Adipocyte (in vitro differentiated cells): ENCODE data around the gene MIPOL1.

Experiments used
- DNase-seq: peaks from one replicate; pipeline ENCODE4 v3.0.0-alpha.2; 2015; ENCODE audit warnings: low read depth
- H3K27me3 ChIP-seq: replicated peaks from 2 replicates; pipeline ENCODE4 v1.7.0; 2013; ENCODE audit warnings: mild to moderate bottlenecking, low read length, moderate library complexity; ENCODE audit not compliant: control insufficient read depth, insufficient read depth
- H3K36me3 ChIP-seq: 2 replicates; pipeline ENCODE4 v1.7.0; 2013; ENCODE audit warnings: low read length, mild to moderate bottlenecking, moderate library complexity; ENCODE audit not compliant: control insufficient read depth, insufficient read depth, severe bottlenecking
- H3K4me1 ChIP-seq: 2 replicates; pipeline ENCODE4 v1.7.0; 2013; ENCODE audit warnings: mild to moderate bottlenecking, low read length, moderate library complexity; ENCODE audit not compliant: control insufficient read depth, insufficient read depth
- H3K4me3 ChIP-seq: 2 replicates; pipeline ENCODE4 v1.7.0; 2013; ENCODE audit warnings: mild to moderate bottlenecking, low read length, moderate library complexity
- H3K9ac ChIP-seq: 2 replicates; pipeline ENCODE4 v1.7.0; 2013; ENCODE audit warnings: mild to moderate bottlenecking, low read length, moderate library complexity
- H3K9me3 ChIP-seq: 2 replicates; pipeline ENCODE4 v1.7.0; 2013; ENCODE audit warnings: mild to moderate bottlenecking, low read length, moderate library complexity; ENCODE audit not compliant: control insufficient read depth

The MIPOL1 gene

GRCh38 chr14:37595809-37596621 lies 398.3 kb downstream of the MIPOL1 start:
- Histone ChIP-seq H3K4me3 (peak overlapping the region; percentile 20), H3K36me3 (no peaks in the 10 kb centered on the region), H3K9ac (no peak overlapping the region)

DNA sequence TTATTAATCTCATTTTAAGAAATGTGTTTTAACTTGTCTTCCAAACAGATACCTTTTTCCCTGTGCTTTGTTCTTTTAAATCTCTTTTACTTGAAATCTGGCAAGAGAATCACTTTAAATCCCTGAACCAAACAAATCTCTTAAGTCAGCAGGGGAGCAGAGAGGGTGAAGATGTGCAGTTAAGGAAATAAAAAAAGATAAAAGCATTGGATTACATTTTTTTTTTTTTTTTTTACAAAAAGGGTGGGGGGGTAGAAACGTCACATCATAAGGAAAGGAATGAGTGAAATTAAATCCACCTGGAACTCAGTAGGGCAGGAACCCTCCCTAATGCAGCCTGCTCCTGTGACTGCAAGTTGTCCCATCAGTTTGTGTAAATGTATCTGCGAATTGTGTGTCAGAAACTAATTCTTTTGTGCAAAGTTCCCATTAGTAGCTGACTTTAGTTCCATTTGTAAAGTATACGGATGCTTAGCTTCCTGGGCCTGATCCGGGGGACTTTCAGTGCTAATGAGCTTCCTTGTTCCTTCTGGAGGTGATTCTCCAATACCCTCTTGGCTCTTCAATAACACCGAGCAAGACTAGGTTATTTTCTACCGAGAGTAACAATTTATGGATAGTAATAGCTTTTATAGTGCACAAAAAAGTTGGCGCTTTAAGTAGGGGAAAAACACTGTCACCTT lies 399.2 kb downstream of the MIPOL1 start:
- Histone ChIP-seq H3K9ac (no peak overlapping the region), H3K4me3 (no peak overlapping the region), H3K36me3 (no peaks in the 10 kb centered on the region), H3K27me3 (peaks cover 84% of the 10 kb centered on the region), H3K4me1 (peaks cover 7% of the 10 kb centered on the region), H3K9me3 (peaks cover 9% of the 10 kb centered on the region)
- no peak for DNase-seq

More at GRCh38 chr14:37595809-37596621, 398.3 kb downstream of the MIPOL1 start:
- Histone ChIP-seq H3K9me3 (peaks cover 10% of the 10 kb centered on the region), H3K27me3 (peaks cover 82% of the 10 kb centered on the region), H3K4me1 (peaks cover 7% of the 10 kb centered on the region)
- DNase-seq, result peak; percentile 25

DNA sequence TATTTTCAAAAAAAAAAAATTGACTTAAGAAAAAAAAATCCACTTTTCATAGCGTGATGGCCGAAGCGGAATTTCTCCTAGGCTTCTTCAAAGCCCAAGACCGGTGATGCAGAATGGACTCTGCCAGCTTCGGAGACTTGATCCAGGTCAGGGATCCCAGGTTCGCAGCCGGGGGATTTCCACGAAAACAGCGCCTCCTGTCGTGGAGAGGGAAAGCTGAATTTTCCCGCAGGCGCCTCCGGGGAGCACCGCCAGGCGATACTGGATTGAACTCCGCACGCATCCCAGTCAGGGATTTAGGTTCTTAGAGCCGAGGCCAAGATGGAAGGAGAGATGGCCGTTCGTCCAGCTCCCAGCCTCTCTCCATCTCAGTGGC lies 399.8 kb downstream of the MIPOL1 start:
- Histone ChIP-seq H3K27me3 (peaks cover 84% of the 10 kb centered on the region), H3K36me3 (no peaks in the 10 kb centered on the region), H3K4me1 (peaks cover 7% of the 10 kb centered on the region), H3K9ac (no peak overlapping the region), H3K4me3 (no peak overlapping the region), H3K9me3 (peaks cover 6% of the 10 kb centered on the region)
- peak; percentile 31 for DNase-seq

- H3K9me3 ChIP-seq, result peaks cover 11% of the 10 kb centered on the region
- H3K27me3 ChIP-seq, result peaks cover 84% of the 10 kb centered on the region
- H3K4me1 ChIP-seq, result peaks cover 7% of the 10 kb centered on the region
- no peak overlapping the region for H3K9ac ChIP-seq
- peak overlapping the region; percentile 54 for H3K4me3 ChIP-seq
- no peak for DNase-seq
- H3K36me3 ChIP-seq, result no peaks in the 10 kb centered on the region
Observed at GRCh38 chr14:37597914-37598746, 400.4 kb downstream of the MIPOL1 start.

DNA sequence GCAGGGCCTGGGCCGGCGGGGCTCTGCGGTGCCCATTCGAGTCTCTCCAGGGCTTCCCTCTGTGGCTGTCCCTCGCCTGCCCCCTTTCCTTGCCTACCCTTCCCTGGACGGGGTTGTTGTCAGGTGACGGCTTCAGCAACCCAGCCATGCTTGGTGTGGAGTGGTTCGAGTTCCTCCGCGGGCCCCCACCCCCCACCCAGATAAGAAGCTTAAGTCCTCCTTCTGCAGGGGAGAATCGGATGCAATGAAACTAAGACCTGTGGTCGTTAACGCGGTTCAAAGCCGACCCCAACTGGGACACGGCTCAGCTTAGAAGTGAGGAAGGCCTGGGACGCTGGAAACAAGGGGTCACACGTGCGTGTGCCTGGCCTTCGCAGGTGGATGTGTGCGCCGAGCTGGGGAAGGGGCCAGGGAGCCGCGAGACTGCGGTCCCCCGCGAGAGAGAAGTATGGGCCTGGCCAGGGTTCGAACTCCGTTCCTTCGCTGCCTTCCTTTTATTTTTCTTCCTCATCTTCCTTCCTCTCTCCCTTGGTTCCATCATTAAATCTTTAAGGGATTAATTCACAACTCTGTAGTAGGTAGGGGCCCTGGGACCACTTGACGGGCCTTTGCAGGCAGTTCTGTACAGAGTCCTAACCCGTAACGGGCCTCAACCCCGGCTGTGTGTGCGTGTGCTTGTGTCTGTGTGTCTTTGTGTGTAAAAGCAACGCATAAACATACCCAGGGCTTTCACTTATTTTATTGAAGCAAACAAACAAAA lies 401.2 kb downstream of the MIPOL1 start:
- H3K27me3 ChIP-seq, result peaks cover 84% of the 10 kb centered on the region
- no peak for DNase-seq
- H3K4me1 ChIP-seq, result peaks cover 7% of the 10 kb centered on the region
- H3K9me3 ChIP-seq, result peaks cover 14% of the 10 kb centered on the region
- H3K4me3 ChIP-seq, result peak overlapping the region; percentile 37
- no peaks in the 10 kb centered on the region for H3K36me3 ChIP-seq
- no peak overlapping the region for H3K9ac ChIP-seq

DNA sequence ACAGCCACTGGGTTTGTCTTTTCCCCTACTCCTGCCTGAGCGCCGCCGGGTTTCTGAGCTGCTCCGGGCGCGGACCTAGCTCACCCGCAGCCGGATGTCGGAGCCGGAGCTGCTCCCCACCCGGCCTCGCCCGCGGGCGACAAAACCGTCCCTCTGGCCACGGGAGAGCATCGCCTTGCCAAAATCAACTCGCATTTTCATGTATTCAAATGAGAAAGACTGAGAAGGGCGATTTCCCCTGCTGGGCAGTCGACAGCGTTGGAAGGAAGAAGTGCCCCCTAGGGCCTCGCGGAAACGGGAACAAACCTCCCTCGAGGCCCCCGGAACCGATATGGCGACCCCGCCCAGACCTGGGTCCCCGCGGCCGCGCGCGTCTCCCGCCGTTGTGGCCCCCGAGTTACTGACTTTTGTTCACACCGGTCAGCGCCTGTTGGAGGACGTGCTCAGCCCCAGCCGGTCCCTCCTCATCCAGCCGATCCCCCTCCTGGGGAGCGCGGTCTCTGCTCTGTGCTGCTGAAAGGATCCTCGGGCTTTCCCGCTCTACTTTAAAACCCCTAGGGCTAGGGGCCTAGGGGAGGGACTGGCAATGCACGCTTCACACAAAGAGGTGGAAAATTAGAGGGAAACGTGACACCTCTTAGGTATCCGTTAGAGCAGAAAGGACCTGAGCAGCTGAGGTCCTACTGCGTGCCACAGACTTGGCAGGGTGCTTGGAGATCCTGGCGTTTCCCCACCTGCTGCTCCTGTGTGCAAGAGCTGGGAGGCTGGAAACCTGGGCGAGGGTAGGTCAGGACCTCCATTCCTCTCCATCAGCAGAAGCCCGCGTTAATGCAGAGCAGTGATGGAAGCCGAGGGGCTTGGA lies 402.0 kb downstream of the MIPOL1 start:
- H3K4me3 ChIP-seq, result peak overlapping the region; percentile 37

DNA sequence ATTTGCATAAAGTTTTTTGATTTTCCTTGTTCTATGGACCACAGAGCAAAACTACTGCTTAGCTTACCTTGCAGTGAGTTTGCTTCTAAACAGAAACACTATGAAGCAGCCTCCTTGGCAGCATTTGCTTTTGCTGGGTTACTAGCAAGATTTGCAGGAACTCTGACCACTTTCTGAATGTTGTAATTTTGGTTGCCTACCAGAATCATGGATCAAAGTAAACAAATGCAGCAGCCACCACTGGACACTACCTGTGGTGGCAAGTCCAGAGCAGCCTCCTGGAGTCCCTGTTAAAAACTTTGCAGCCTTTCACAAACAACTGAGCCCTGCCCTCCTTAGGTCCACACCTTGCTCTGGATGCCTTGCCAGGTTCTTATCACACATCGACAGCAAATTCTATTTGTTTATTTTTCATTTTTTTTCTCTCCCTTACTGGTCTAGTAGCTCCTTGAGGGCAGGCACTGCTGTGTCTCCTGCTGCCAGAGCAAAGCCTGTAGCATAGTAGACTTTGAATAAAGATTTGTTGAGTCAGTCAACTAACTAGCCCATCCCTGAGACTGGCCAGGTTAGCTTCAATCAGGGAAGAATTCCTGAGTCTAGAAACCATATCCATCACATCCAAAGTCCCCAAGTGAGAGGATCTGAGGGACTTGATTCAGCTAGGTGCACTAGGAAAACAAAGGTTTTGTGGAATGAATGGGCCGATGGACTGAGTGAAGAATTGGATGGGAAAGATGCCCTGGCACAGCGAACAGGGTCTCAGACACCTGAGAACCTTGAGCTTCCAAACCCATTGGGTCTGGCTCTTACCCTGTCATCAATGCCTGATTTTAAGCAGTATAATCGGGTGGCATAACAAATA lies 403.4 kb downstream of the MIPOL1 start:
- Histone ChIP-seq H3K4me1 (peaks cover 4% of the 10 kb centered on the region), H3K27me3 (peaks cover 90% of the 10 kb centered on the region), H3K9me3 (peaks cover 18% of the 10 kb centered on the region), H3K4me3 (no peak overlapping the region), H3K36me3 (no peaks in the 10 kb centered on the region), H3K9ac (no peak overlapping the region)
- no peak for DNase-seq

More for the DNA sequence above, 402.0 kb downstream of the MIPOL1 start:
- H3K36me3 ChIP-seq, result no peaks in the 10 kb centered on the region
- H3K27me3 ChIP-seq, result peaks cover 90% of the 10 kb centered on the region
- no peak overlapping the region for H3K9ac ChIP-seq
- peak; percentile 28 for DNase-seq
- peaks cover 18% of the 10 kb centered on the region for H3K9me3 ChIP-seq
- peaks cover 7% of the 10 kb centered on the region for H3K4me1 ChIP-seq

DNA sequence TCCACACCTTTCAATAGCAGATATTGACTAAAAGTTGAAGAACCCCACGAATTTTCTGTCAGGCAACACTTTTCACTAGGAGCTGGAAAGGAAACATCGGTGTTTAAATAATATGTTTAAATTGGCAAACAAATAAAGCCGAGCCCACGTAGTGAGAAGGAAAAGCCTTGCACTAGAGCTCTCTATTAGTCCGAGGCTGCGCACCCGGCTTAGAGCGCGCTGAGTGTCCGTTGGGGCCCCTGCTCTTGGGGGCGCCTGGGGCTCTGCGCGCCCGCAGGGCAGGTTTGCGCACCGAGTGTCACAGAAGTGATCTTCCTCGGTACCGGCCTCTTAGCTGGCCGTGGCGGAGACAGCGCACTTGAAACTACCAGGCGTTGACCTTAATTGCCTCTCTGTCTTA lies 404.1 kb downstream of the MIPOL1 start:
- Histone ChIP-seq H3K4me3 (no peak overlapping the region), H3K36me3 (no peaks in the 10 kb centered on the region), H3K27me3 (peaks cover 88% of the 10 kb centered on the region), H3K4me1 (peaks cover 4% of the 10 kb centered on the region), H3K9ac (no peak overlapping the region), H3K9me3 (peaks cover 18% of the 10 kb centered on the region)
- no peak for DNase-seq
